Measurements from ENCODE around the gene PLCL2. TPM values are rescaled to one million over a fixed set of nuclear protein-coding genes. Genes with fewer than 3 reads are reported as not detected.
A peak's percentile ranks its signal among the peaks of the same experiment; 100 is the strongest.

The PLCL2 gene
- total RNA-seq, 1 experiment from 2014 or later, result 0.92 TPM

DNA sequence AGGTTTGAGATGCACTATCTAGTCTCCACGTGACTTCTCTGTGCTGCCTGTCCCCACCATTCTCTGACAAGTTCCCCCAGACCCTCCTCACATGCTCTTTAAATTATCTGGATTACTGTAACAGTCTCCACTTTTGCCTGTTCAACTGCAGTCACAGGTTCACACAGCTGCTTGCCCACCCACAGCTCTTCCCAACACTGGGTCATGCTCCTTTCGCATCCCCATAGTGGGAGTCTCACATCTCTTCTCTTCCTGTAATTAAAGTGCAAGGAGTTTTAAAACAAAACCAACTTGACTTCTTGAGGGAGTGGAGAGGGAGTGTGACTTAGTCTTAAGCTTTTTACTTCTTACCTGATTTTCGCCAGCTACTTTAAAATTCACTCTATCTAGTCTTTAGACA lies 178.8 kb downstream of the PLCL2 start:
- Histone ChIP-seq H3K36me3 (ENCODE audit: insufficient read depth, low read length, poor library complexity, severe bottlenecking) (no peaks in the 10 kb centered on the region), H3K27ac (ENCODE audit: low read depth, low read length, poor library complexity, severe bottlenecking) (no peak overlapping the region), H3K9me3 (ENCODE audit: low read depth, low read length, poor library complexity, severe bottlenecking) (no peaks in the 10 kb centered on the region), H3K4me1 (ENCODE audit: insufficient read depth, low read length, poor library complexity, severe bottlenecking) (no peaks in the 10 kb centered on the region), H3K4me3 (ENCODE audit: low read depth, low read length, poor library complexity, severe bottlenecking) (no peak overlapping the region), H3K27me3 (replicated peaks; ENCODE audit: insufficient read depth, low read depth, low read length, poor library complexity) (no peaks in the 10 kb centered on the region)
- TF ChIP-seq EZH2 (IDR thresholded peaks at IDR 0.05; ENCODE audit: borderline replicate concordance, low read depth, low read length, poor library complexity, severe bottlenecking), result no peak
- TF ChIP-seq, protein P1, sequence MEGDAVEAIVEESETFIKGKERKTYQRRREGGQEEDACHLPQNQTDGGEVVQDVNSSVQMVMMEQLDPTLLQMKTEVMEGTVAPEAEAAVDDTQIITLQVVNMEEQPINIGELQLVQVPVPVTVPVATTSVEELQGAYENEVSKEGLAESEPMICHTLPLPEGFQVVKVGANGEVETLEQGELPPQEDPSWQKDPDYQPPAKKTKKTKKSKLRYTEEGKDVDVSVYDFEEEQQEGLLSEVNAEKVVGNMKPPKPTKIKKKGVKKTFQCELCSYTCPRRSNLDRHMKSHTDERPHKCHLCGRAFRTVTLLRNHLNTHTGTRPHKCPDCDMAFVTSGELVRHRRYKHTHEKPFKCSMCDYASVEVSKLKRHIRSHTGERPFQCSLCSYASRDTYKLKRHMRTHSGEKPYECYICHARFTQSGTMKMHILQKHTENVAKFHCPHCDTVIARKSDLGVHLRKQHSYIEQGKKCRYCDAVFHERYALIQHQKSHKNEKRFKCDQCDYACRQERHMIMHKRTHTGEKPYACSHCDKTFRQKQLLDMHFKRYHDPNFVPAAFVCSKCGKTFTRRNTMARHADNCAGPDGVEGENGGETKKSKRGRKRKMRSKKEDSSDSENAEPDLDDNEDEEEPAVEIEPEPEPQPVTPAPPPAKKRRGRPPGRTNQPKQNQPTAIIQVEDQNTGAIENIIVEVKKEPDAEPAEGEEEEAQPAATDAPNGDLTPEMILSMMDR (conservative IDR thresholded peaks at IDR 0.05; ENCODE audit: low read depth, low read length), result no peak
- CTCF ChIA-PET, result no interaction called here
- no TSS peak for BruUV-seq (replicated peaks)
- POLR2A ChIA-PET (ENCODE audit: low non-redundant PET), result no interaction called here
- no peak for DNase-seq (ENCODE audit: low spot score)
- intact Hi-C loops (cut with micrococcal nuclease; ENCODE audit: unreplicated experiment), result no loop called here

DNA sequence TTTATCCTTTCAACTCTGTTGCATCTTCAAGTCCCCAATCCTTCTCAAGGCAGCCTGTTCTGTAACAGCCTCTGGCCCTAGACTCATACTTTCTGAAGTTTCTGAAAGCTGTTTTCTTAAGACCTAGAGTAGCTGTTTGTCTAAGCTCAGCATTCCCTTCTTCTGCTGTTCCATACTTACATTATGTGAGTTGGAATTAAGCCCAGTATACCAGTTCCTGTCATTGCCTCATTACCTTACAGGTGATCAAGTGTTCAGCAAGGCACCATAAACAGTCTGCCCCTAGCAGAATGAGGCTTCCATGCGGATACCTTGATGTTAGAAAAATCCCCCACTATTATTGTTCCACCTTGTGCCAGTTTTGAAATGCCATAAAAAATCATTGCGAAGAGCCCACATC lies 180.6 kb downstream of the PLCL2 start:
- H3K27ac ChIP-seq (ENCODE audit: low read depth, low read length, poor library complexity, severe bottlenecking), result no peak overlapping the region
- peaks cover 6% of the 10 kb centered on the region for H3K4me1 ChIP-seq (ENCODE audit: insufficient read depth, low read length, poor library complexity, severe bottlenecking)
- no peaks in the 10 kb centered on the region for H3K36me3 ChIP-seq (ENCODE audit: insufficient read depth, low read length, poor library complexity, severe bottlenecking)
- no peaks in the 10 kb centered on the region for H3K27me3 ChIP-seq (replicated peaks; ENCODE audit: insufficient read depth, low read depth, low read length, poor library complexity)
- no TSS peak for BruUV-seq (replicated peaks)
- ChIA-PET POLR2A (ENCODE audit: low non-redundant PET) (no interaction called here), CTCF (no interaction called here)
- H3K9me3 ChIP-seq (ENCODE audit: low read depth, low read length, poor library complexity, severe bottlenecking), result no peaks in the 10 kb centered on the region
- H3K4me3 ChIP-seq (ENCODE audit: low read depth, low read length, poor library complexity, severe bottlenecking), result no peak overlapping the region
- intact Hi-C loops (cut with micrococcal nuclease; ENCODE audit: unreplicated experiment), result no loop called here
- TF ChIP-seq, protein P1 (conservative IDR thresholded peaks at IDR 0.05; ENCODE audit: low read depth, low read length), result no peak
- no peak for TF ChIP-seq EZH2 (IDR thresholded peaks at IDR 0.05; ENCODE audit: borderline replicate concordance, low read depth, low read length, poor library complexity, severe bottlenecking)
- no peak for DNase-seq (ENCODE audit: low spot score)

DNA sequence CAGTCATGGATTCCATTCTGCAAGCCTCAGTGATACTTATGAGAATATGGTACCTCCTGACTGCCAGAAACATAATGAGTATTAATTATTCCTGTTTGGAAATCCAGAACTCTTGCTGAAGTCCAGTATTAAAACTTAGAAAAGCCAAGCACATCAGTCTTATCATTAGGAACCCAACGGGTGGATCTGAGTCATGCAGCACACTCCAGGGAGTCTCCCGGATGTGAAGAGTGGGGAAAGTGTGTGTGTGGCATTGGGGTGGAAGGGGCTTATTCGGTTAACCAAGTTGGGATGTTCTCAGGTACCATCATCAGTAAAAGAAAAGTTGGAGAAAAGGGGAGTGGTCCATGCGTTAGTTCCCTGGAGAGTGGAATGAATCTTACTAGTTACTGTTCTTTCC lies 181.1 kb downstream of the PLCL2 start:
- H3K9me3 ChIP-seq (ENCODE audit: low read depth, low read length, poor library complexity, severe bottlenecking), result no peaks in the 10 kb centered on the region
- H3K4me3 ChIP-seq (ENCODE audit: low read depth, low read length, poor library complexity, severe bottlenecking), result no peak overlapping the region
- DNase-seq (ENCODE audit: low spot score), result peak; percentile 41
- no peak overlapping the region for H3K27ac ChIP-seq (ENCODE audit: low read depth, low read length, poor library complexity, severe bottlenecking)
- no peaks in the 10 kb centered on the region for H3K27me3 ChIP-seq (replicated peaks; ENCODE audit: insufficient read depth, low read depth, low read length, poor library complexity)
- no peak for TF ChIP-seq EZH2 (IDR thresholded peaks at IDR 0.05; ENCODE audit: borderline replicate concordance, low read depth, low read length, poor library complexity, severe bottlenecking)
- TF ChIP-seq, protein P1 (conservative IDR thresholded peaks at IDR 0.05; ENCODE audit: low read depth, low read length), result no peak
- intact Hi-C loops (cut with micrococcal nuclease; ENCODE audit: unreplicated experiment), result no loop called here
- ChIA-PET POLR2A (ENCODE audit: low non-redundant PET) (no interaction called here), CTCF (no interaction called here)
- peaks cover 8% of the 10 kb centered on the region for H3K4me1 ChIP-seq (ENCODE audit: insufficient read depth, low read length, poor library complexity, severe bottlenecking)
- no TSS peak for BruUV-seq (replicated peaks)
- no peaks in the 10 kb centered on the region for H3K36me3 ChIP-seq (ENCODE audit: insufficient read depth, low read length, poor library complexity, severe bottlenecking)
